GM13976 (cell line): ENCODE data around the gene SPTBN4.
"Not testable (repeated sequence)": the region's sequence is repeated elsewhere in the genome, so short reads cannot be mapped to it uniquely, and the experiment has no call there.

Experiments
- DNase-seq: peaks from one replicate; pipeline ENCODE4 v3.0.0; 2012; ENCODE audit warnings: low spot score
- CTCF ChIP-seq: IDR thresholded peaks from 2 replicates; pipeline ENCODE4 v1.5.1; 2012; ENCODE audit warnings: borderline replicate concordance, mild to moderate bottlenecking; ENCODE audit not compliant: insufficient read depth; ENCODE audit errors: extremely low read depth, missing control alignments, control extremely low read depth
- in situ Hi-C: fragments of 300-500 bp; cut with MboI; formaldehyde crosslinking; loops from one replicate; pipeline ENCODE4 v1.12.0; 2022; ENCODE audit warnings: low sequenced_read_pairs, mixed read lengths, inconsistent platforms; ENCODE audit not compliant: unreplicated experiment

SPTBN4 gene

DNA sequence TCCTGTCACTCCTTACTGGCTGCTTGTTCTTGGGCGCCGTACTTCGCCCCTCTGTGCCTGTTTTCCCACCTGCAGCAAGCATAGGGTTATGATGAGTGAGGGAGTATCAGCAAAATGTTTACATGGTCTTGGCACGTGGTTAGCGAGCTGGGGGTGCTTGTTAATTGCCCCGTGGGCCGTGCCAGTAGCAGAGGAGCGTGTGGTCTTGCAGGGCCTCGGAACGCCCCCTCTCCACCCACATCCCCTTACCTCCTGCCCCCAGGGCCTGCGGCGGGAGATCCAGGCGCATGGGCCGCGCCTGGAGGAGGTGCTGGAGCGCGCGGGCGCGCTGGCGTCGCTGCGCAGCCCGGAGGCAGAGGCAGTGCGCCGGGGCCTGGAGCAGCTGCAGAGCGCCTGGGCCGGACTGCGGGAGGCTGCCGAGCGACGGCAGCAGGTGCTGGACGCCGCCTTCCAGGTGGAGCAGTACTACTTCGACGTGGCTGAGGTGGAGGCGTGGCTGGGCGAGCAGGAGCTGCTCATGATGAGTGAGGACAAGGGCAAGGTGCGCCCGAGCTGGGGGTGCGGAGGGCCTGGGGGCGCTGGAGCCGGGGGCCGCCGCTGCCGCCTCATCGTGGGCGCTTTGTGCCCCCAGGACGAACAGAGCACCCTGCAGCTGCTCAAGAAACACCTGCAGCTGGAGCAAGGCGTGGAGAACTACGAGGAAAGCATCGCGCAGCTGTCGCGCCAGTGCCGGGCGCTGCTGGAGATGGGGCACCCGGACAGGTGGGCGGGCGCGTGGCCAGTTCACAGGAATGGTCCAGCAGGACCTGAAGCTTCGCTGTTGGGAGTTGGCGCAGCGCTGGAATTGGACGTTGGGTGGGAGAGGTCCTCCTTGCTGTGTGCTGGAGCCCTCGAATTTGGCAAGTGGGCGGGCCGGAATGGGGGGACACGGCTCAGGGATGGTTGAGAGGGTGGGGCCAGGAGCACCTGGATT, 87.4 kb downstream of the SPTBN4 start:
- no peak for TF ChIP-seq CTCF
- DNase-seq: no peak
- in situ Hi-C loops: no loop called here

GRCh38 chr19:40555978-40556689, 89.3 kb downstream of the SPTBN4 start:
- no peak for TF ChIP-seq CTCF
- in situ Hi-C loops: no loop called here

DNA sequence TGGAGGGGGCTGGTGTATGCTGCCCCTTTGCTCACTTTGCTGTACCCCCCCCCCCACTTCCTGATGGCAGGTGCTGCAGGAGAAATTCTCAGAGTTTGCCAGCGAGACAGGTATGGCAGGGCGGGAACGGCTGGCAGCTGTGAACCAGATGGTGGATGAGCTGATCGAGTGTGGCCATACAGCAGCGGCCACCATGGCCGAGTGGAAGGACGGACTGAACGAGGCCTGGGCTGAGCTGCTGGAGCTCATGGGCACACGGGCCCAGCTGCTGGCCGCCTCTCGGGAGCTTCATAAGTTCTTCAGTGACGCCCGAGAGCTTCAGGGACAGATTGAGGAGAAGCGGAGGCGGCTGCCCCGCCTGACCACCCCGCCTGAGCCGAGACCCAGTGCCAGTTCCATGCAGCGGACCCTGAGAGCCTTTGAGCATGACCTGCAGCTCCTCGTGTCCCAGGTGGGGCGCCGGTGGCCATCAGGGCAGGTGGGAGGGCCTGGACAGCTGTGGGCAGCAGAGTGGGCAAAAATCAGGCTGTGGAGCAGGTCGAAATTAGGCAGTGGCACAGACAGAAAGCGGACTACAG, 90.2 kb downstream of the SPTBN4 start:
- in situ Hi-C loops: no loop called here
- DNase-seq: no peak
- TF ChIP-seq CTCF: no peak

More at GRCh38 chr19:40555978-40556689, 89.3 kb downstream of the SPTBN4 start:
- no peak for DNase-seq

GRCh38 chr19:40559394-40559793, 92.6 kb downstream of the SPTBN4 start:
- DNase-seq: no peak
- no peak for TF ChIP-seq CTCF
- in situ Hi-C loops: no loop called here

DNA sequence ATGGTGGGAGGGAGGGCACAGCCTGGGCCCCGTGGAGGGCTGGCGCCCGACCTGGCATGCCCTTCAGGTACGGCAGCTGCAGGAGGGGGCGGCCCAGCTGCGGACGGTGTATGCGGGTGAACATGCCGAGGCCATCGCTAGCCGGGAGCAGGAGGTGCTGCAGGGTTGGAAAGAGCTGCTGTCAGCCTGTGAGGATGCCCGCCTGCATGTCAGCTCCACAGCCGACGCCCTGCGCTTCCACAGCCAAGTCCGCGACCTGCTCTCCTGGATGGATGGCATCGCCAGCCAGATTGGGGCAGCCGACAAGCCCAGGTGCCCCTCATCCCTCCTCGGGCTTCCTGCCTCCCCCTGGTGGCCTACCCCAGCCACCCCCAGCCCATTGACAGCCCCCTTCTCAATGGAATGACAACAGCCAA, 93.3 kb downstream of the SPTBN4 start:
- no peak for TF ChIP-seq CTCF
- DNase-seq: no peak
- in situ Hi-C loops: no loop called here

GRCh38 chr19:40561947-40562346, 95.1 kb downstream of the SPTBN4 start:
- TF ChIP-seq CTCF: no peak
- DNase-seq: no peak
- in situ Hi-C loops: no loop called here

GRCh38 chr19:40564535-40564934, 97.7 kb downstream of the SPTBN4 start:
- in situ Hi-C loops, DNase-seq: not testable (repeated sequence)
